Heart left ventricle (tissue), 13 donors: ENCODE measurements around the gene NSF.

Source experiments
- POLR2A ChIP-seq, 2 donors: fragments of 450-650 bp; IDR thresholded peaks; one replicate each; pipeline ENCODE4 v1.6.1; 2017; ENCODE audit warnings: antibody characterized with exemption in 2 of 2, mild to moderate bottlenecking in 2 of 2, moderate library complexity in 2 of 2
- TF ChIP-seq, protein P1 (sequence below), 12 donors: fragments of 200-600 bp; sonication (generic) in 4 of 12; IDR thresholded peaks; one replicate each; pipeline versions ENCODE4 v1.5.0 to v1.8.0; 2018 to 2022; ENCODE audit warnings: antibody characterized with exemption in 12 of 12, mild to moderate bottlenecking in 5 of 12
- donor health status: ischemic (EF 13 %, LVEDD 7.1; RV severe dilation, severe dysfunction).
- donor health status: DM: no; HTN: yes; CAD: no.
- donor health status: DM: no; HTN: no; CAD: no.
- donor health status: ischemic (EF 25% LVEDD 6.9; RV normal size, moderate dysfunction).
- donor health status: ischemic (EF 25% LVEDD 5.7; RV mildly dilated, moderate dysfunction).
- donor health status: ischemic (EF 35%, LVEDD 5.7; RV mildly dilated, moderate dysfunction).
- donor health status: nonischemic (EF 11% LVEDD 7.7; RV severe dilation, severe dysfunction).
- donor health status: DM: yes; HTN: yes; CAD: no.
- donor health status: PGD.
- donor health status: ischemic (EF 29% LVEDD 5.4; RV normal size, mild dysfunction).
- donor health status: nonischemic (EF 23%, LVEDD 6.1; RV moderate dilation, normal function).

DNA sequence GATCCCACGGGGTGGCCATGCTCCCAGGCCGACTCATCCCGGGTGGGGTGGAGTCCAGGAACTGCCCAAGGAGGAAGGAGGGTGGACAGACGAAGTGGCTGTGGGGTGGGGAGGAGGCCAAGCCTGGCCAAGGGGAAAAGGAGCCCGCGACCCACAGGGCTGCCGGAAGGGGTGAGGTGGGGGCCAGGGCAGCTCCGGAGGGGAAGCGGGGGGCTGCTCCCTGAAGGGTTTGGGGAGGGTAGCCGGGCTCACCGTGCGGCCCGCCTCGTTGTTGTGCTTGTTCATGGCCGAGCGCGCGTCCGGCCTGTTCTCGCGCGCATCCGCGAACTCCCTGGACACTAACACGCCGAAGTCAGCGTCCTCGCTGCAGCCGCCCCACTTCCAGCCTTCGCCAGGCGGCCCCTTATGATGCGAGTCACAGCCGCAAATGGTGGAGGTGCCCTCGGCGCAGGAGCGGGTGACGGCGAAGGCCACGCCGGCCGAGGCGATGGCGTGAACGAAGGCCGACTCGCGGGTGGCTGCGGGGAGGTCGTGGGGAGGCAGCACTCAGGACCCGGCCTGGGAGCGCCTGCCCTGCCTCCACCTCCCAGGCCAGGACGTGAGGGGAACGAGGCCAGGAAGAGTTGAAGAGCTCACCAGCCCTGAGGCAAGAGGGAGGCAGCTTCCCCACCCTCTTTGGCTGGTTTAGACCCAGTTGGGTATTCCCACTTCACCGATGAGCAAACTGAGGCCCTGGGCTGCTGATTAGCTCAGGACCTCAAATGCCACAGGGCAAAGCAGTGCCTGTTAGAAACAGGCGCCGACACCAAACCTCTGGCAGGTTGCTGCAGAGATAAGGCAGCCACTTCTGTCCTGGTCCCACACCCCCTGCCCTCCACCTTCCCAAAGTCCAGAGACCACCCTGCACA, 179.3 kb downstream of the NSF start:
- TF ChIP-seq, protein P1, sequence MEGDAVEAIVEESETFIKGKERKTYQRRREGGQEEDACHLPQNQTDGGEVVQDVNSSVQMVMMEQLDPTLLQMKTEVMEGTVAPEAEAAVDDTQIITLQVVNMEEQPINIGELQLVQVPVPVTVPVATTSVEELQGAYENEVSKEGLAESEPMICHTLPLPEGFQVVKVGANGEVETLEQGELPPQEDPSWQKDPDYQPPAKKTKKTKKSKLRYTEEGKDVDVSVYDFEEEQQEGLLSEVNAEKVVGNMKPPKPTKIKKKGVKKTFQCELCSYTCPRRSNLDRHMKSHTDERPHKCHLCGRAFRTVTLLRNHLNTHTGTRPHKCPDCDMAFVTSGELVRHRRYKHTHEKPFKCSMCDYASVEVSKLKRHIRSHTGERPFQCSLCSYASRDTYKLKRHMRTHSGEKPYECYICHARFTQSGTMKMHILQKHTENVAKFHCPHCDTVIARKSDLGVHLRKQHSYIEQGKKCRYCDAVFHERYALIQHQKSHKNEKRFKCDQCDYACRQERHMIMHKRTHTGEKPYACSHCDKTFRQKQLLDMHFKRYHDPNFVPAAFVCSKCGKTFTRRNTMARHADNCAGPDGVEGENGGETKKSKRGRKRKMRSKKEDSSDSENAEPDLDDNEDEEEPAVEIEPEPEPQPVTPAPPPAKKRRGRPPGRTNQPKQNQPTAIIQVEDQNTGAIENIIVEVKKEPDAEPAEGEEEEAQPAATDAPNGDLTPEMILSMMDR (IDR thresholded peaks at IDR 0.05), result no peak
- TF ChIP-seq POLR2A (IDR thresholded peaks at IDR 0.05), result no peak
